Activated T-cell treated with anti-CD3 and anti-CD28 coated beads, Interleukin-2, amount 50 U/mL, for 4 hours (primary cell): ENCODE data around the gene NELL1. TPM values are rescaled to one million over a fixed set of nuclear protein-coding genes. Genes with fewer than 3 reads are reported as not detected.

ENCODE experiments used
- ATAC-seq, 2 donors: fragments of 200-7000 bp; cut with Tn5 transposase; one replicate each; pipeline ENCODE4 v1.10.0; 2021
- DNase-seq: peaks from one replicate; pipeline ENCODE4 v3.0.0-alpha.2; 2020
- H3K27me3 Mint-ChIP-seq: one replicate; pipeline ENCODE4 v1.8.0; 2021; ENCODE audit warnings: low read depth, mixed read lengths
- H3K36me3 Mint-ChIP-seq: one replicate; pipeline ENCODE4 v1.8.0; 2022; ENCODE audit warnings: mixed read lengths; ENCODE audit not compliant: insufficient read depth
- H3K4me1 Mint-ChIP-seq: one replicate; pipeline ENCODE4 v1.8.0; 2021; ENCODE audit warnings: low read depth, mixed read lengths
- H3K4me3 Mint-ChIP-seq: one replicate; pipeline ENCODE4 v1.8.0; 2021; ENCODE audit warnings: mild to moderate bottlenecking, moderate library complexity, mixed read lengths
- H3K9me3 Mint-ChIP-seq: one replicate; pipeline ENCODE4 v1.8.0; 2021; ENCODE audit warnings: mixed read lengths
- total RNA-seq, 3 donors: library from RNA; stranded (reverse); gene quantifications; one replicate each; pipeline ENCODE4 v1.2.1, GENCODE V29; 2021

Gene NELL1
- total RNA-seq, 3 donors from 2014 or later, result not detected

- Mint-ChIP-seq H3K4me1 (no peaks in the 10 kb centered on the region), H3K9me3 (no peaks in the 10 kb centered on the region), H3K36me3 (no peaks in the 10 kb centered on the region), H3K27me3 (no peaks in the 10 kb centered on the region), H3K4me3 (no peak overlapping the region)
- DNase-seq (no peak), ATAC-seq (no peak)
These were observed 295.6 kb downstream of the NELL1 start for GRCh38 chr11:20964985-20965384.

GRCh38 chr11:20966489-20966888 lies 297.1 kb downstream of the NELL1 start:
- DNase-seq (no peak), ATAC-seq (no peak)
- no peaks in the 10 kb centered on the region for H3K36me3 Mint-ChIP-seq
- no peaks in the 10 kb centered on the region for H3K9me3 Mint-ChIP-seq
- H3K4me3 Mint-ChIP-seq, result no peak overlapping the region
- H3K4me1 Mint-ChIP-seq, result no peaks in the 10 kb centered on the region
- H3K27me3 Mint-ChIP-seq, result no peaks in the 10 kb centered on the region

GRCh38 chr11:20973940-20974559 lies 304.7 kb downstream of the NELL1 start:
- peaks cover 5% of the 10 kb centered on the region for H3K9me3 Mint-ChIP-seq
- H3K27me3 Mint-ChIP-seq, result no peaks in the 10 kb centered on the region
- no peak for DNase-seq
- no peak for ATAC-seq
- H3K4me3 Mint-ChIP-seq, result no peak overlapping the region
- no peaks in the 10 kb centered on the region for H3K4me1 Mint-ChIP-seq
- H3K36me3 Mint-ChIP-seq, result no peaks in the 10 kb centered on the region

- DNase-seq (no peak), ATAC-seq (no peak)
- Mint-ChIP-seq H3K9me3 (peaks cover 5% of the 10 kb centered on the region), H3K4me3 (no peak overlapping the region), H3K36me3 (no peaks in the 10 kb centered on the region), H3K27me3 (no peaks in the 10 kb centered on the region), H3K4me1 (no peaks in the 10 kb centered on the region)
These were observed 311.4 kb downstream of the NELL1 start for GRCh38 chr11:20980736-20981135.

GRCh38 chr11:20990447-20990846 lies 321.1 kb downstream of the NELL1 start:
- no peak for DNase-seq
- H3K4me1 Mint-ChIP-seq, result no peaks in the 10 kb centered on the region

GRCh38 chr11:20991471-20991870 lies 322.1 kb downstream of the NELL1 start:
- peaks cover 4% of the 10 kb centered on the region for H3K9me3 Mint-ChIP-seq
- DNase-seq (no peak), ATAC-seq (no peak)
- H3K4me1 Mint-ChIP-seq, result no peaks in the 10 kb centered on the region
- H3K36me3 Mint-ChIP-seq, result no peaks in the 10 kb centered on the region
- H3K27me3 Mint-ChIP-seq, result no peaks in the 10 kb centered on the region
- no peak overlapping the region for H3K4me3 Mint-ChIP-seq

More at GRCh38 chr11:20990447-20990846, 321.1 kb downstream of the NELL1 start:
- Mint-ChIP-seq H3K9me3 (peaks cover 4% of the 10 kb centered on the region), H3K27me3 (no peaks in the 10 kb centered on the region), H3K4me3 (no peak overlapping the region), H3K36me3 (no peaks in the 10 kb centered on the region)
- ATAC-seq, result no peak

- peaks cover 9% of the 10 kb centered on the region for H3K9me3 Mint-ChIP-seq
- no peak for ATAC-seq
- no peaks in the 10 kb centered on the region for H3K27me3 Mint-ChIP-seq
These were observed 337.9 kb downstream of the NELL1 start for GRCh38 chr11:21007297-21007696.

GRCh38 chr11:21018248-21018647 lies 348.9 kb downstream of the NELL1 start:
- H3K36me3 Mint-ChIP-seq, result no peaks in the 10 kb centered on the region

More at GRCh38 chr11:21007297-21007696, 337.9 kb downstream of the NELL1 start:
- DNase-seq, result no peak
- Mint-ChIP-seq H3K36me3 (no peaks in the 10 kb centered on the region), H3K4me3 (no peak overlapping the region), H3K4me1 (no peaks in the 10 kb centered on the region)

GRCh38 chr11:21026685-21027084 lies 357.3 kb downstream of the NELL1 start:
- Mint-ChIP-seq H3K36me3 (no peaks in the 10 kb centered on the region), H3K9me3 (peaks cover 3% of the 10 kb centered on the region), H3K4me3 (no peak overlapping the region), H3K27me3 (no peaks in the 10 kb centered on the region), H3K4me1 (no peaks in the 10 kb centered on the region)
- no peak for ATAC-seq
- DNase-seq, result no peak

More at GRCh38 chr11:21018248-21018647, 348.9 kb downstream of the NELL1 start:
- DNase-seq (no peak), ATAC-seq (no peak)
- H3K4me3 Mint-ChIP-seq, result no peak overlapping the region
- H3K9me3 Mint-ChIP-seq, result peaks cover 16% of the 10 kb centered on the region
- no peaks in the 10 kb centered on the region for H3K4me1 Mint-ChIP-seq
- H3K27me3 Mint-ChIP-seq, result no peaks in the 10 kb centered on the region

GRCh38 chr11:21037850-21038249 lies 368.5 kb downstream of the NELL1 start:
- DNase-seq, result no peak
- no peaks in the 10 kb centered on the region for H3K4me1 Mint-ChIP-seq
- no peaks in the 10 kb centered on the region for H3K27me3 Mint-ChIP-seq
- no peak overlapping the region for H3K4me3 Mint-ChIP-seq
- no peak for ATAC-seq
- peaks cover 7% of the 10 kb centered on the region for H3K9me3 Mint-ChIP-seq
- no peaks in the 10 kb centered on the region for H3K36me3 Mint-ChIP-seq

GRCh38 chr11:21038801-21039200 lies 369.4 kb downstream of the NELL1 start:
- H3K9me3 Mint-ChIP-seq, result peaks cover 7% of the 10 kb centered on the region
- DNase-seq (no peak), ATAC-seq (no peak)
- no peak overlapping the region for H3K4me3 Mint-ChIP-seq
- H3K27me3 Mint-ChIP-seq, result no peaks in the 10 kb centered on the region
- no peaks in the 10 kb centered on the region for H3K4me1 Mint-ChIP-seq
- no peaks in the 10 kb centered on the region for H3K36me3 Mint-ChIP-seq

GRCh38 chr11:21040630-21041029 lies 371.2 kb downstream of the NELL1 start:
- no peaks in the 10 kb centered on the region for H3K27me3 Mint-ChIP-seq
- no peaks in the 10 kb centered on the region for H3K4me1 Mint-ChIP-seq
- H3K4me3 Mint-ChIP-seq, result no peak overlapping the region
- H3K36me3 Mint-ChIP-seq, result no peaks in the 10 kb centered on the region
- ATAC-seq (no peak), DNase-seq (no peak)
- H3K9me3 Mint-ChIP-seq, result peaks cover 4% of the 10 kb centered on the region

- Mint-ChIP-seq H3K9me3 (peaks cover 7% of the 10 kb centered on the region), H3K4me3 (no peak overlapping the region), H3K4me1 (no peaks in the 10 kb centered on the region), H3K36me3 (no peaks in the 10 kb centered on the region), H3K27me3 (no peaks in the 10 kb centered on the region)
- ATAC-seq (no peak), DNase-seq (no peak)
These were observed 379.2 kb downstream of the NELL1 start for GRCh38 chr11:21048626-21049025.

GRCh38 chr11:21053466-21053865 lies 384.1 kb downstream of the NELL1 start:
- Mint-ChIP-seq H3K9me3 (peaks cover 7% of the 10 kb centered on the region), H3K36me3 (no peaks in the 10 kb centered on the region), H3K4me1 (no peaks in the 10 kb centered on the region), H3K27me3 (no peaks in the 10 kb centered on the region), H3K4me3 (no peak overlapping the region)
- ATAC-seq, result no peak
- no peak for DNase-seq

GRCh38 chr11:21056644-21057043 lies 387.3 kb downstream of the NELL1 start:
- peaks cover 7% of the 10 kb centered on the region for H3K9me3 Mint-ChIP-seq
- no peaks in the 10 kb centered on the region for H3K27me3 Mint-ChIP-seq
- no peaks in the 10 kb centered on the region for H3K4me1 Mint-ChIP-seq
- no peak overlapping the region for H3K4me3 Mint-ChIP-seq
- H3K36me3 Mint-ChIP-seq, result no peaks in the 10 kb centered on the region
- ATAC-seq (no peak), DNase-seq (no peak)
